ENCODE results near the gene HSPB1.
A peak's percentile ranks its signal among the peaks of the same experiment; 100 is the strongest.
"Not testable (repeated sequence)": the region's sequence is repeated elsewhere in the genome, so short reads cannot be mapped to it uniquely, and the experiment has no call there.

Gene HSPB1

DNA sequence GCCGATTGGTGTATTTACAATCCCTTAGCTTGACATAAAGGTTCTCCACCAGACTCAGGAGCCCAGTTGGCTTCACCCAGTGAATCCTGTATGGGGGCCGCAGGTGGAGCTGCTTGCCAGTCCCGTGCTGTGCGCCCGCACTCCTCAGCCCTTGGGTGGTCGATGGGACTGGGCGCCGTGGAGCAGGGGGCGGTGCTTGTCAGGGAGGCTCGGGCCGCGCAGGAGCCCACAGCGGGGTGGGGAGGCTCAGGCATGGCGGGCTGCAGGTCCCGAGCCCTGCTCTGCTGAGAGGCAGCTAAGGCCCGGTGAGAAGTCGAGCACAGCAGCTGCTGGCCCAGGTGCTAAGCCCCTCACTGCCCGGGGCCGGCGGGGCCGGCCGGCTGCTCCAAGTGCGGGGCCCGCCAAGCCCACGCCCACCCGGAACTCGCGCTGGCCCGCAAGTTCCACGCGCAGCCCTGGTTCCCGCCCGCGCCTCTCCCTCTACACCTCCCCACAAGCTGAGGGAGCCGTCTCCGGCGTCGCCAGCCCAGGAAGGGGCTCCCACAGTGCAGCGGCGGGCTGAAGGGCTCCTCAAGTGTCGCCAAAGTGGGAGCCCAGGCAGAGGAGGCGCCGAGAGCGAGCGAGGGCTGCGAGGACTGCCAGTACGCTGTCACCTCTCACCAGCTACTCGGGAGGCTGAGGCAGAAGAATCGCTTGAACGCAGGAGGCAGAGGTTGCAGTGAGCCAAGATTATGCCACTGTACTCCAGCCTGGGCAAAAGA, 7.0 kb downstream of the HSPB1 start:
- DNase-seq = not testable (repeated sequence)

DNA sequence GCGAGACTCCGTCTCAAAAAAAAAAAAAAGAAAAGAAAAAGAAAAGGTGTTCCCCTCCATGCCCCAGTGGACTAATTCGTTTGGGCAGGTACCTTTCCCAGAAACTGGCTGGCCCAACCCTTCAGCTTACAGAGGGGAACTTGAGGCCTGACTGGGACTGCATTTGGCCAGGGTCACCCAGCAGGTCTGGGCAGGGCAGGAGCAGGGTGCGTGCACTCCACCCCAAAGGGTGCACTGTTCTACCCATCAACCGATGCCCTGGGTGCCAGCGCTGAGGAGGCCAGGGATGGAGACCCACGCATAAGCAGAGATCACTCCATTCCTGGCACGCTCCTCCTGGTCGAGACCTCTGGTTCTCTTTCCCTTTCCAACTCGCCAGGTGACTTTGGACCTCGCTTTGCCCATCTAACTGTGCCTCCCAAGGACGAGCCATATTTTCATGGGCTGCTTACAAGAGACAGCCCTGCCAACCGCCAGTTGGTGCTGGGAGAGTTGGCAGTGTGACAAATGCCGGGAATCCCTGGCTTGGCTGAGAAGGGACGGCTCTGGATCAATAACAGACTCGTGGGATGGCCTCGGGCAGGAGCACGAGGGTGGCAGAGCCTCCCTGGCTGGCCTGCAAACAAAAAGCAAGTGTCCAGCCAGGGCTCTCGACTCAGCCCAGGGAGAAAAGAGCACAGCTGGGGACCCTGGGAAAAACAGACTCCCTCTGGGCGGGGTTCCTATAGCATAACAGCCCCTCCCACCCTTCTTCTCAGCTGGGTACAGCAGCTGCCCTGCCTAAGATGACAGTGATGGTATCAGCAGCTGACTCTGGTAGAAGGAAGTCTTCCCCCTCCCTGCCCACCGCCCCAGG, 7.9 kb downstream of the HSPB1 start:
- DNase-seq = peak; percentile 54

DNA sequence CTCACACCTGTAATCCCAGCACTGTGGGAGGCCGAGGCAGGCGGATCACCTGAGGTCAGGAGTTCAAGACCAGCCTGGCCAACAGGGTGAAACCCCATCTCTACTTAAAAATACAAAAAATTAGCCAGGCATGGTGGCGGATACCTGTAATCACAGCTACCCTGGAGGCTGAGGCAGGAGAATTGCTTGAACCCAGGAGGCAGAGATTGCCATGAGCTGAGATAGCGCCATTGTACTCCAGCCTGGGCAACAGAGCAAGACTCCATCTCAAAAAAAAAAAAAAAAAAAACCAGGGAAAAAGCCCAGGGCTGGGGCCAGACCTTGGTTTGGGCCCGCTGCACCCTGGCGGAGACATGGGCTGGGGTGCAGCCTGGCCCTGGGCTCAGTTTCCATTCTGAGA, 9.4 kb downstream of the HSPB1 start:
- DNase-seq = not testable (repeated sequence)

DNA sequence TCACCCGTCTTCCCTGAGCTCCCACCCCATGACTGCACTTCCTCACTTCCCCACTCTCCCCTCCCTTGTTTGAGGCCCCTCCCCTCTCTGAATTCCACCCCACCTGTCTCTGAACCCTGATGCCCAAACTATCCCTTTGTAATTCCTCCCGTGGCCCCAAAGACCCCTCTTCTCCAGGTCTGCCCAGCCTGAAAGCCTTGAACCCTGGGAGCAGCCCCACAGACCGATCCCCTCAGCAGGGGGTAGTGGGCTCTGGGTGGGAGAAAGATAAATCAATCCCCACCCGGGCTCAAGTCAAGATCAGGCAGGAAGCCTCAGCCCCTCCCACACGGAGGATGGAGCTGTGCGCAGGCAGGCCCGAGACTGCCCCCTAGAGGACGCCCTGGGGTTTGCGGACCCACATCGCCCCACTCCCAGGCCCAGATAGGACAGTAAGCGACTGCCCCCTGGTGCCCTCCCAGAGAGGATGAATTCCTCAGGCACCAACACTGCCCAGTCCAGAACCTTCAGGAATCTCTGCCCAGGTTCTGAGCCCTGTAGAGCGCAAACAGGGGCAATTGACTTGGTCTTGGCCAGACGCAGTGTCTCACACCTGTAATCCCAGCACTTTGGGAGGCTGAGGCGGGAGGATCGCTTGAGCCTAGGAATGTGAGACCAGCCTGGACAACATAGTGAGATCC, 11.7 kb downstream of the HSPB1 start:
- DNase-seq = peak; percentile 97

DNA sequence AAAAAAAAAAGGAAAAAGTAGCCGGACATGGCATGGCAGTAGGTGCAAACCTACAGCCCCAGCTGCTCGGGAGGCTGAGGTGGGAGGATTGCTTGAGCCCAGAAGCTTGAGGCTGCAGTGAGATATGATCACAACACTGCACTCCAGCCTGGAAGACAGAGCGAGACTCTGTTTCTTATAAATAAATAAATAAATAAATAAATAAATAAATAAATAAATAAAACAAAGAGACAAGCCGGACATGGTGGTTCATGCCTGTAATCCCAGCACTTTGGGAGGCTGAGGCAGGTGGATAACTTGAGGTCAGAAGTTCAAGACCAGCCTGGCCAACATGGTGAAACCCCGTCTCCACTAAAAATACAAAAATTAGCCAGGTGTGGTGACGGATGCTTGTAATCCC, 12.3 kb downstream of the HSPB1 start:
- not testable (repeated sequence) for DNase-seq

DNA sequence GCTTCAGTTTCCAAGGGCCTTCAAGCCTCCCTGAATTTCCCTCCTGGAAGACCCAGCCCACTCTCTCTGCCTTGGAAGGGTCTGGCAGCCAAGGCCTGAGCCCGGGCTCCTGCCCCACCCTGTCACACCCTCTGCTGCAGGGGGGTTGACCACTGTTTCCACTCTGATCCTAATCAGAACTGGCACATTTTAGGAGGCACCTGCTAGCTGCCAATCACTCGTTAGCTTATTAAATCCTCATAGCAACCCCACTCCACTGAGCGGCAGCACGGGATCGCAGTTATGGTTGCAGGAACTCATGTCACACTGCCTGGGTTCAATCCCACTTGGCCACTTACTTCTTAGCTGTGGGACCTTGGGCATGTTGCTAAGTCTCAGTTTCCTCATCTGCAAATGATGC, 12.9 kb downstream of the HSPB1 start:
- peak; percentile 65 for DNase-seq

DNA sequence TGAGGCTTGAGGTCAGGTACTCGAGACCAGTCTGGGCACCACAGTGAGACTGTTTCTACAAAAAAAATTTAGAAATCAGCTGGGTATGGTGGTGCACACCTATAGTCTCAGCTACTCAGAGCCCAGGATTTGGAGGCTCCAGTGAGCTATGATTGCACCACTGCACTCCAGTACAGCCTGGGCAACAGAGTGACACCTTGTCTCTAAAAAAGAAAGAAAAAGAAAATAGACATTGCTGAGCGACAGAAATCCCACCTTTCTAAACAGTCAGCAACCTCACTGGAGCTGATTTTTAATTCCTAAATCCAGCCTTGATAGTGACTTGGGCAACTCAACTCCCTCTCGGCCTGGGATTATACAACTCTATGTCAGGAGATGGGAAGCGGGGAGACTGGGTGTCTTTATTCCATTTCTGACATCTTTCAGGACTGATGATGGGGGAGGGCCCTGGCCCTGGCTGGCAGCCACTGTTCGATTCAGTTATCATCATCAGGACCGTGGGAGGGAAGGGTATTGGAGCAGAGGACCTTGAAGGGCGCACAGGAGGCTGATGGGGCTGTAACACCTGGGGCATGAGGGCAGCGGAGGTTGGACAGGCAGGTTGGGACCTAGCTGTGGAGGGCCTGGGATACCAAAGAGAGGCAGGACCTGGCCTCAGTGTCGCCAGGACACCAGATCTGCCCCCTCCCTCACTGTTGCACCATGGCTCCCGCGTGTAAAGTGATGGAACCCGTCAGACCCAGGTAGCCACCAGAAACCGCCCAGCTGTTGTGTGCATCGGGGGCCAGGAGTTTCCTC, 14.7 kb downstream of the HSPB1 start:
- no peak for DNase-seq

DNA sequence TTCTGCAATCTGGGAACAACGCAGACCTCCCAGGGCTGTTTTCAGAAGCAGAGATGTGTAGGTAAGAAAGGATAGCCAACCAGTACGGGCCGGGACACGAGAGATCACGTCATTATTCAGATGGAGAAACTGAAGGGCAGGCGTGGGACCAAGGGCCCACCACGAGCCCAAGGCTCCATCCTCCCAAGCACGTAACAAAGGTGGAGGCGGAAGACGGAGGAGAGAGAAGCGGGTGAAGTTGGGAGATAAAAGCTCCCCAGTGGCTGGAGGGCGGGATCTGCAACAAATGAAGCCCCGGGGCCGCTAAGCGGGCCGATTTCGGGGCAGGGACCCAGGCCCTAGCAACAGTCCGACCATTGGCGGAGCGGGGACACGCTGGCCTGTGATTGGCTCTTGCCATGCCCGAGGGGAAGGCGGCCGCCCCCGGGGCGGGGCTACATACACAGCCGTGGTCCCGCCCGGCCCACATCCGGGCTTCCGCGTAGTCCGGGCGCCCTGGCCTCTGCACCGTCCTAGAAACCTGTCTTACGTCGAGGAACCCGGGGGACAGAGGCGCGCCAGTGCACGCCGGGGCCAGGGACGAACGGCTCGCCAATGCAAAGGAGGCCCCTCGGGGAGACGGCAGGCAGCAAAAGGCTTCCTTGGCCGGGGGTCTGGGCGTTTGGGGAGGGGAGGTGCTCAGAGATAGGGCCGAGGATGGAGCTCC, 15.5 kb downstream of the HSPB1 start:
- DNase-seq = peak; percentile 99

DNA sequence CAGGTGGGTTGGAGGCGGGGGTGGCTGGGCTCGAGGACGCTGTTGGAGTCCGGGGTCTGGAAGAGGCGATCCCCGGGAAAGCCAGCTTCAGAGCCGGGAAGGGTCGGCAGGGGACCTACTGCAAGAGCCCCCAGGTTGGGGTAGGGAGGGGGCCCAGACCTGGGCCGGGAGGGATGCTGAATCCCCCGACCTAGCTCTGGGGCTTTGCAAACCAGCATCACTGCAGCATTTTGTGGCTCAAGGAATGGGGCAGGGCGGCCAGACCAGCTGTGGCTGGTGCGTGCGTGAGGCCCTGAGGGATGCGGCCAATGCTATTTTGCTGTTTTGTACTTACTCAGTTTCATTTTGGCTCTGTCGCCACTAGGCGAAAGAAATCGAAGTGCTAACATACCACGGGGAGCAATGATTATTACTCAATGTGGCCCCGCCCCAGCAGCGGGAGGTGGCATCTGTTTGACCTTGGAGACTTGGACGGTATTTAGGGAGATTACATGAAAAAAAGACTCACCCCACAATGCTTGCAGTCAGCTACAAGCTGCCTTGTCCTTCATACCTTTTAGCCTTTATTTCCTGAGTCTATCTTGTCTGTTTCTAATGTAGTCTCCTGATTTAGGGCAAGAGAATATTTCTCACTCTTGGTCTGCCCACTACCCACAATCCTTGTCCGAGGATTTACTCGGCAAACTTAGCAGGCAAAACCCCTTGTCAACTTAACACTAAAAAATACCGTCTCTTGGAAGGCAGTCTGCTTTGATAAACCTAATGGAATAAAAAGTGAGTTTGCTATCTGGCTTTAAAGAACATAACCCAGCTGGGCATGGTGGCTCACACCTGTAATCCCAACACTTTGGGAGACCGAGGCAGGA, 16.2 kb downstream of the HSPB1 start:
- DNase-seq = peak; percentile 79

DNA sequence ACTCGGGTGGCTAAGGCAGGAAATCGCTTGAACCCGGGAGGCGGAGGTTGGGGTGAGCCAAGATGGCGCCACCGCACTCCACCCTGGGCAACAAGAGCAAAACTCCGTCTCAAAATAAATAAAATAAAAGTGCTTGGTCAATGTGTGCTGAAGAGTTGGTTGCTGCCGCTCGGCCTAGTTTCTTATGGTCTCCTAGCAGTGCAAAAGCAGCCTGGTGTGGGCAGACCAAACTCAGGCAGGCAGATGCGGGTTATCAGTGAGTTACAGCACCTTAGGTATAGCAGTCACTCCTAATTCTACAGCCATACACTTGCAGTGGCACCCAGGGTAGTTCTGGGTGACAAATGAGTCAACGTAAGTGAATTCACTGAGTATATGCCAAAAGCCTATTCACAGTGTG, 22.6 kb downstream of the HSPB1 start:
- DNase-seq = no peak

DNA sequence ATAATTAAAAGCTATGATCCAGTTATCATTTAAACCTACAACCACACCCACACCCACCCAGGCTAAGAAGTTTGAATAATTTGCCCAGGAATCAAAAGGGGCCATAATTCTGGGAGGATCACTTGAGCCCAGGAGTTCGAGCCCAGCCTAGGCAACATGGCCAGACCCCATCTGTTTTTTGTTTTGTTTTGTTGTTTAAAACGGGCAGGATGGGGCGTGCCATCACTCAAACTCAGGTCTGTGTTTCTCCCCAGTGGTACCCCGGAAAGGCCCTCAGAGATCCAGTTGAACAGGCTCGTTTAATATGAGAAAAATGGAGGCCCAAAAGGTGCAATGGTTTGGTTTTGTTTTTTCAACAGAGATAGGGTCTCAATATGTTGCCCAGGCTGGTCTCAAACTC, 23.3 kb downstream of the HSPB1 start:
- DNase-seq = no peak

DNA sequence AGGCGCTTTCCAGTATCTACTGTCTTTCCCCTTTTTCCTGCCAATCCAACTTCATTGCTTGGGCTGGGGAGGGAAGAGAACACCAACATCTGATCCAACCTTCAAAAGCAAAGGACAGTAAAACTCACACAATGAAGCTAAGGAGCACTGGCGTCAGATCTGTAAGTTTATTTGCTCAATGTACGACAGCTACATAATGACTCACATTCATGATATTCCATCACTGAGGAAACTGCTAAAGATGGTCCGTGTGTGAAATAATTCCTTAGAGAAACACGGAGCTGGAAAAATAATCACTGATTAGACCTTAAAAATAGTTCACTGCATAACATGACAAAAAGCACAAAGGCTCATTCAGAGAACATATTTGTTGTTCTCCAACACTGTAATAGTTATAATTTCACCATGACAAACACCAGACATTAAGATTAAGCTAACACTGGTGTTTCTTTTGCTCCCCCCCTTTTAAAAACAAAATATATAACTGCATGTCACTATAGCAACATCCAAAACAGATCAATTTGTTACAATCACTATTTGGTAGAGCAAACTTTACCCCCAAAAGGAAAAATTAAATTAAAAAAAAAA, 24.3 kb downstream of the HSPB1 start:
- DNase-seq = no peak

DNA sequence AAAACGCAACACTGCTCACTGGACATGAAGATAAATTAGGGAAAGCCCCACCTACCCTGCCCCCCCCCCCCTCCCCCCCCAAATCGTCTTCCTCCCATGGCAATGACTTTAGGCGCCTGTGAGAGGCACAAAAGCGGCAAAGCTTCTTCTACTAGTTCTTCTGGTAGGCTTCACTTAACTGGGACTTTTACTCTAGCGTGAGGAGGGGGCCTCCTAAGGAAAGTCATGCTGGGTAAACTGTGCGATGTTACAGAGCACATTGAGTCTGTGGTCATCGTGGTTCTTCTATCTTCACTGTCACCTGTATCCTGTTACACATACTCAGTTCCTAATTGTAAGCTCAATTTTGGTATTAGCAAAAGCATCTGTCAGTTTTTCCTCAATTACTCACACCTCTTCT, 25.1 kb downstream of the HSPB1 start:
- DNase-seq = no peak

DNA sequence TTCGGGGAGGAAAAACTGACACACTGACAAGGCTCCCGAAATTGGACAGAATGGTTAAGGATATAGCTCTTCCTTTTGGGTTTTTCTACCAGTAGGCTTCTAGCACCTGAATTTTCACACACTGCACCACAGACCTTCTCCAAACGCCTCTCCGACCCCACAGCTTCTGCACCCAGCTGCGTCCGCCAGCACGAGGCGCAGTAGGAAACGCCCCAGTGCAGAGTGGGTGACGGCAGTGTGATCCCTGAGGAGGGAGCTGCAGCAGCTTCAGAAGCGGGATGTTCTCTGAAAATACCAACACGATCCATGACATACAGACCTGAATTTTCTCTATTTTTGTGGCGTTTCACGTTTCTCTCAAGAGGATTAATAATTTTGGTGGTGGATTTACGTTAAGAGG, 25.9 kb downstream of the HSPB1 start:
- no peak for DNase-seq

DNA sequence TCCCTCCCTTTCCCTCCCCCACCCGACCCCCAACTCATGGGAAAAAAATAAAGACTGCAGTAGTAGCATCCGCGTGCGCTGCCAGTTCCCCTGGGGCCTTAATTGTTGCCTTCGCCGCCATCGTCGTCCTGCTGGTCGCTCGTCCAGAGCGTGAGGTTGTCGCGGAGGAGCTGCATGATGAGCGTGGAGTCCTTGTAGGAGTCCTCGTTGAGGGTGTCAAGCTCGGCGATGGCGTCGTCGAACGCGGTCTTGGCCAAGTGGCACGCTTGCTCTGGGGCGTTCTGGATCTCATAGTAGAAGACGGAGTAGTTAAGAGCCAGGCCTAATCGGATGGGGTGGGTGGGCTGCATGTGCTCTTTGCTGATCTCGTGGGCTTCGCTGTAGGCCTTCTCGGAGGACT, 27.0 kb downstream of the HSPB1 start:
- no peak for DNase-seq

DNA sequence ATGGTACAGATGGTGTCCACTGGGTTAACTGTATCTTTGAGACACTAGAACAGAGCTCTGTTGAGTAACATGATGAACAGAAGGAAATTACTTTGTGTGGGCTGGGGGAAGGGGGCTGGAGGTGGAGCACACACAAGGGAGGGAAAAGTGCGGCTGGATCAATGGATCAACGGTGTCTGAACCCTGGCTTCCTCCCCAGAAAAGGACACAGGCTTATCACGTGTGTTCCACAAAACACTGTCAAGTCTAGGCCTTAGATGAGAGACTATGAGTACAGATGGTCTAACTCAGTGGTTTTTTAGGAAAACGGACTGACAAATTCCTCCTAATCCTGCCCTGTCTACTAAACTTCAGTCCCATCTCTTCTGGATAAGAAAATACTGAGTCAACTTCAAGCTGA, 27.8 kb downstream of the HSPB1 start:
- DNase-seq = no peak

DNA sequence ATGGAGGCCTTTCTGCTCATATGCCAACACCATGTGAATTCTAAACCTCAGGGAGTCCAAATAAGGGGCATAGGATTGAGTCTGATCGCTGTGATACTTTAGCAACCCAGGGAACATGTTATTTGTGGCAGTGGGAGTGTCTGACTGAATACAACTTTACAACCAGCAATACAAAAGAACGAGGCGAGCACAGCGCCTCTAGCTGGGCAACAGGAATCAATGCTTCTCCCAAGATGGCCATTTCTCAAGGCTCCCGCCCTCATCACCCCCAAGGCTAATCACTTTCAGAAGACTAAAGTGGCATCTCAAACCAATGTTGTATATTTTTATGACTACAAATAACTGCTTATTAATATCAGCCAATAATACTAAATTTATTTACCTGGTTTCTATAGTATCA, 28.2 kb downstream of the HSPB1 start:
- DNase-seq = no peak

DNA sequence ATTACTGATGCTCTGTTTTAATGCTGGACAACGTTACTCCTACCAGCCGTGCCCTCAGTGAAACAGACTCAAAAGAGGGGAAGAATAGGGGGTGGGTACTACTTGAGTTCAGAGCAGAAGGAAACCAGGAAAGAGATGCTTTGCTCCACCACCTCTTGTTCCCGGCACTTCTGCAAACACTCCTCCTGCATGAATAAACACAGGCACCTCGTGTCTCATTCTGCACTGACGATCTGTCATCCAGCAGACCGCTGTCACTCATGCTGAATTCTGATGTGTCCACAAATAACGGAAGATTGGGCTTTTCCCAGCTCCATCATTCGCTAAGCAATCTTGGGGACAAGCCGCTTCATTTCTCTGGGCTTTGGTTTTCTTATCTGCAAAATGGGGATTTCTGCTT, 29.6 kb downstream of the HSPB1 start:
- DNase-seq = no peak

DNA sequence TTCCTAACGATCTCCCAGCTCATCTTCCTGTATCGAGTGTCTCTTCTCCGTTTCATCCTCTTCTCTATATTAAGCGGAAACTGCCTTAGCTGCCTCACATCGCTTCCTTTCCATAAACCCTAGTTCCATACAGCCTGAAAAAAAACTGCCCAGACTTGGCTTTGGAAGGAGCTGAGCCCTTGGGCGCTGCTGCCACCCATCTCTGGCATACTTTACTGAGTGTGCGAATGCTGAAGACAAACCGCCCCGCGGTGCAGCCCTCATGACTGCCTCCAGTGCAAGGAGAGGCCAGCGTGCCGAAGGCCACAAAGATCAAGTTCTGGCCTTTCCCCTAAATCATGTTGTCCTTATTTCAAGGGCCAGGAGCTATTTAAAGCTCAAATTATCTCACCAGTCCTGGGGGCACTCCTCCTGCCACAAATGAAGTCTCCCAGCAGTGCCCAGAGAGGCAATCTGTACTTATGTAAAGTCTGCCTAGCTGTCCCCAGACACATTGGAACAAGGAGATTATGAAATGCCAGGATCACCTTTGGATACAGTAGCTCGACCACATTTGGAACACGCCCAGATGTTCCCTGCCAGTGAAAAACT, 31.1 kb downstream of the HSPB1 start:
- DNase-seq = no peak

DNA sequence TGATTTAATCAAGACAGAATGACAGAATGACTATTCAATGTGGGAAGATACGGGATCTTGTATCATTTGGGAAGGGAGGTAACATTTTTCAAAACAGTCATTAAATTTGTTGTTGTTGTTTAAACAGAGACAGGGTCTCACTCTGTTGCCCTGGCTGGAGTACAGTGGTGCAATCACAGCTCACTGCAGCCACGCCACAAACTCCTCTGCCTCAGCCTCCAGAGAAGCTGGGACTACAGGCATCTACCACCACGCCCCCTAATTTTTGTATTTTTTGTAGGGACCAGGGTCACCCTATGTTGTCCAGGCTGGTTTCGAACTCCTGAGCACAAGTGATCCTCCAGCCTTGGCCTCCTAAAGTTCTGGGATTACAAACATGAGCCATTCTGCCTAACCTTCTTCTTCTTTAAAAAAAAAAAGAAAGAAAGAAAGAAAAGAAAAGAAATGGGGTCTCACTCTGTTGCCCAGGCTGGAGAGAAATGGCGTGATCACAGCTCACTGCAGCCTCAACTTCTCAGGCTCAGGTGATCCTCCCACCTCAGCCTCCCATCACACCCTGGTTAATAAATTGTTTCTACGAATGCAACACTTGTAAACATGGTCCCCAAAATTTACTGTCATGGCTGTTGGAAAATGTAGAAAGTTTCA, 32.0 kb downstream of the HSPB1 start:
- no peak for DNase-seq
